CD4-positive, alpha-beta T cell (primary cell): ENCODE data around the gene SH3BP1. TPM values are rescaled to one million over a fixed set of nuclear protein-coding genes. Genes with fewer than 3 reads are reported as not detected.

ENCODE experiments used
- ATAC-seq: fragments of 200-7000 bp; cut with Tn5 transposase; one replicate; pipeline ENCODE4 v1.10.0; 2022; ENCODE audit warnings: mild to moderate bottlenecking; ENCODE audit not compliant: poor library complexity
- CTCF ChIA-PET: fragments of 350-600 bp; sonication (Branson Sonifier 250); formaldehyde crosslinking; loops from one replicate; lab custom pipeline; 2021; ENCODE audit warnings: antibody characterized with exemption, inconsistent platforms; lab: Charles Lee
- POLR2A ChIA-PET: fragments of 350-600 bp; sonication (Branson Sonifier 250); formaldehyde crosslinking; loops from one replicate; lab custom pipeline; 2021; ENCODE audit warnings: antibody characterized with exemption, inconsistent platforms; lab: Charles Lee
- DNase-seq, 14 experiments: peaks; one replicate each; pipeline ENCODE4 v3.0.0-alpha.2; 2013 to 2020; ENCODE audit warnings: mixed read lengths in 2 of 14
- H3K27ac ChIP-seq, 2 donors: one replicate each; pipeline versions ENCODE4 v1.5.1 to v1.7.0; 2013; ENCODE audit warnings: low read length in 2 of 2, low read depth in 1 of 2, mild to moderate bottlenecking in 1 of 2
- H3K27me3 ChIP-seq, 2 experiments: 1 replicate in 1 of 2; 2 replicates in 1 of 2; pipeline versions ENCODE4 v1.6.1 to v1.7.0; 2013; ENCODE audit warnings: low read length in 2 of 2, control low read depth in 1 of 2, mild to moderate bottlenecking in 1 of 2, moderate library complexity in 1 of 2; ENCODE audit not compliant: insufficient read depth in 2 of 2, control insufficient read depth in 1 of 2
- H3K36me3 ChIP-seq: one replicate; pipeline ENCODE4 v1.6.1; 2013; ENCODE audit warnings: low read length, control low read depth; ENCODE audit not compliant: insufficient read depth
- H3K4me1 ChIP-seq: one replicate; pipeline ENCODE4 v1.6.1; 2013; ENCODE audit warnings: low read length, control low read depth; ENCODE audit not compliant: insufficient read depth
- H3K4me3 ChIP-seq: one replicate; pipeline ENCODE4 v1.5.1; 2013; ENCODE audit warnings: mild to moderate bottlenecking, low read length, moderate library complexity
- H3K9me3 ChIP-seq, 2 experiments: 1 replicate in 1 of 2; 2 replicates in 1 of 2; pipeline versions ENCODE4 v1.6.1 to v1.7.0; 2013; ENCODE audit warnings: low read length in 2 of 2, mild to moderate bottlenecking in 2 of 2, control low read depth in 1 of 2, moderate library complexity in 1 of 2; ENCODE audit not compliant: control insufficient read depth in 1 of 2, insufficient read depth in 1 of 2
- H3K27ac Mint-ChIP-seq: one replicate; pipeline ENCODE4 v1.8.0; 2020; ENCODE audit warnings: mixed read lengths
- H3K27me3 Mint-ChIP-seq: one replicate; pipeline ENCODE4 v1.8.0; 2021; ENCODE audit warnings: mixed read lengths
- H3K36me3 Mint-ChIP-seq: one replicate; pipeline ENCODE4 v1.8.0; 2021; ENCODE audit warnings: low read depth, mixed read lengths
- H3K4me1 Mint-ChIP-seq: one replicate; pipeline ENCODE4 v1.8.0; 2021; ENCODE audit warnings: low read depth, mixed read lengths
- H3K4me3 Mint-ChIP-seq: one replicate; pipeline ENCODE4 v1.8.0; 2020; ENCODE audit warnings: mild to moderate bottlenecking, mixed read lengths
- H3K9me3 Mint-ChIP-seq: one replicate; pipeline ENCODE4 v1.8.0; 2020; ENCODE audit warnings: mixed read lengths
- CTCF ChIP-seq: fragments of 200-600 bp; IDR thresholded peaks from one replicate; pipeline ENCODE4 v1.8.0; 2022; ENCODE audit warnings: antibody characterized with exemption, mild to moderate bottlenecking
- intact Hi-C, 2 experiments: fragments of 100-400 bp; cut with DNase I in 1 of 2; cut with micrococcal nuclease in 1 of 2; formaldehyde crosslinking; loops; one replicate each; pipeline versions ENCODE4 v1.15.1 to v1.9.0; 2023 to 2025; cut with DNase I, micrococcal nuclease
- total RNA-seq, 174 experiments: library from RNA in 2 of 174; stranded (reverse) in 2 of 174; gene quantifications; one replicate each; pipeline ENCODE4 v1.2.3 and lab custom pipeline; 2021 to 2026

The SH3BP1 gene
- total RNA-seq, 2 experiments from 2014 or later: 46.9 to 49.0 TPM

DNA sequence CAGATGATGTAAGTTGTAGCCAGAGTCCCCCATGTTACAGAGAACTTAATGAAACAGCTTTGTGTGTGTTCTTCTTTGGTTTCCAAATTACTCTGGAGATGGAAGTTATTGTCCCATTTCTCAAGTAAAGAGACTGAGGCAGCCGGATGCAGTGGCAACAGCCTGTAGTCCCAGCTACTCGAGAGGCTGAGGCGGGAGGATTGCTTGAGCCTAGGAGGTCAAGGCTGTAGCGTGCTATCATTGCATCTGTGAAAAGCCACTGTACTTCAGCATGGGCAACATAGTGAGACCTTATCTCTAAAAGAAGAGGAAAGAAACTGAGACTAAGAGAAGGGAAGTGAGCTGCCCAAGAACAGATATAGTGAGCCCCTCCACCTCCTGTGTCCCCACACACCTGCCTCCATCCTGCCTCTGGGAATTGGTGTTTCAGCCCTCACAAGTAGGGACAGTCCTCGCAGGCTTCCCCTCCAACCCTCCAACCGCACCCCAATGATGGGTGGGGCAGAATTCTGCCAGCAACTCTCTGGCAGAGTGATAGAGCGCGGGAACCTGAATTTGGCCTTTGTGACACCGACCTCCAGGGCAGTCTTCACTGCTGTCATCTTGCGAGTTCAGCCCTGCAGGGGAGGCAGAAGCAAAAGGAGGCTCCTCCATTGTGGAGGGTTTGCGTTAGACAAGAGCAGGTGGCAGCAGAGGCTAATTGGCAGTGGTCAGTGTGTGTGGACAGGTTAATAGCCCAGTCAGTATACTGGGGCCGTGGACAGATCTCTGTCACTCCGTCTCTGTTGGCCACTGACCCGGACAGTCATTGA is 20.6 kb downstream of the SH3BP1 start:
- Mint-ChIP-seq H3K4me1 (peaks cover 49% of the 10 kb centered on the region), H3K27ac (peak overlapping the region; percentile 61), H3K4me3 (peak overlapping the region; percentile 71), H3K9me3 (no peaks in the 10 kb centered on the region), H3K27me3 (no peaks in the 10 kb centered on the region), H3K36me3 (peaks cover 19% of the 10 kb centered on the region)
- TF ChIP-seq CTCF: no peak
- Histone ChIP-seq H3K27me3 (no peaks in the 10 kb centered on the region), H3K4me3 (peak overlapping the region; percentile 65), H3K36me3 (peaks cover 2% of the 10 kb centered on the region), H3K9me3 (no peaks in the 10 kb centered on the region), H3K4me1 (peaks cover 35% of the 10 kb centered on the region), H3K27ac (no peak overlapping the region)
- POLR2A ChIA-PET: interaction anchor here (1.7 to 9.8 kb wide), 7 partner anchors 14 to 52 kb away, joined by 7 to 256 read pairs (median 43); partner anchors contain the start of genes GGA1, LGALS1 and SH3BP1
- DNase-seq (no peak), ATAC-seq (no peak)
- intact Hi-C loops: loop anchor here (2.0 kb wide), 2 partner anchors 17 to 19 kb away; no protein-coding TSS in a partner anchor
- CTCF ChIA-PET: interaction anchor here (1.5 to 5.6 kb wide), 5 partner anchors 9 to 68 kb away, joined by 4 to 63 read pairs (median 15); no protein-coding TSS in a partner anchor

DNA sequence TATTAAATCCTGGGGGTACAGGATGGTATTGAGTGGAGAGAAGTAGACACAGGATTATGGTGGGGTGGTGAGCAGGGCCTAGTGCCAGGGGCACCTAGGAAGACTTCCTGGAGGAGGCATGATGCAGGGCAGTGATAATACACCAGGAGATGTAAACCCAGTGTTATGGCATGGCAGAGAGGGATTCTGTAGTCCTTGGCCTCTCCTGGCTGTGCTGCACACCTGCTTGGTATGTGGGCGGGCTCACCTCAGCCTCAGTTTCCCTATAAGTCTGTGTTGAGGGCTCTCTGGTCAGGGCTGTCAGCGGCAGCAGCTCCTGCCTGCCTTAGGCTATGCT is 21.2 kb downstream of the SH3BP1 start:
- Mint-ChIP-seq H3K4me1 (peaks cover 49% of the 10 kb centered on the region), H3K4me3 (peak overlapping the region; percentile 54), H3K27me3 (no peaks in the 10 kb centered on the region), H3K27ac (no peak overlapping the region), H3K9me3 (no peaks in the 10 kb centered on the region), H3K36me3 (peaks cover 19% of the 10 kb centered on the region)
- no peak overlapping the region for H3K4me3 ChIP-seq
- H3K9me3 ChIP-seq: no peaks in the 10 kb centered on the region
- CTCF ChIA-PET: interaction anchor here (1.5 to 5.6 kb wide), 4 partner anchors 9 to 21 kb away, joined by 4 to 63 read pairs (median 20); no protein-coding TSS in a partner anchor
- ATAC-seq (no peak), DNase-seq (no peak)
- no peaks in the 10 kb centered on the region for H3K27me3 ChIP-seq
- no peak overlapping the region for H3K27ac ChIP-seq
- POLR2A ChIA-PET: interaction anchor here (0.9 to 9.8 kb wide), 5 partner anchors 13 to 33 kb away, joined by 4 to 256 read pairs (median 7); partner anchors contain the start of genes LGALS1 and NOL12
- peaks cover 7% of the 10 kb centered on the region for H3K36me3 ChIP-seq
- intact Hi-C loops: loop anchor here (1.0 kb wide), 1 partner anchor 21 kb away; no protein-coding TSS in a partner anchor
- TF ChIP-seq CTCF: no peak
- H3K4me1 ChIP-seq: peaks cover 35% of the 10 kb centered on the region

DNA sequence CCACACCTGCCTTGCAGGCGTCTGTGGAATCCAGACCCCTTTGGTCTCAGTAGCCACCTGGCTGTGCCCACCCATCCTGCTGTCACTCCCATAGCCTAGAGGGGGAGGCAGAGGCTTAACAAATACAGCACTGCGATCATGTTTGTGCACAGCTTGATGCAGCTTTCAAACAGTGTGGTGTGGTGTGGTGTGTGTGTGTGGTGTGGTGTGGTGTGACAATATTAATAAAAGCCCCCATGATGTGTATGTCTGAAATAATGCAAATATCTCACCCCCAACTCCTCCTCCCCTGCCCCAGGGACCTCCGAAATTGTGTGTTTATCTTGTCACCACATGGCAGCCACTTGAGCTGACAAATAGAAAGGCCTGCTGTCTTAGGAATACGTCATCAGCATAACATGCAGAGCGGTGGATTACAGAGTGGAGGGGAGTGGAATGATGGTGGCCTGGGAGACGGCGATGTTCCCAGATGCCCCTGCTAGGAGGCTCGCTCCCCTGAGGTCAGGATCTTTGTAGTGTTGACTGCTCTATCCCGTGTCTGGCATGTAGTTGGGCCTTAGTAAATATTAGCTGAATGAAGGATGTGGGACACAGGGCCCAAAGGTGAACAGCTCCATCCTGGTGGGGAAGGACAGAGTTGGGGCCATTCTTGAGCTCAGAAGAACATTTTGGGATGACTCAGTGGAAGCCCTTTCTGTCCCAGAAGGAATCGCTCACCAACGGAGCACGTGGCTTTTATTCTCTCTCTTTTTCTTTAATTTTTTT is 21.9 kb downstream of the SH3BP1 start:
- Mint-ChIP-seq H3K27ac (no peak overlapping the region), H3K27me3 (no peaks in the 10 kb centered on the region), H3K4me1 (peaks cover 45% of the 10 kb centered on the region), H3K36me3 (peaks cover 15% of the 10 kb centered on the region), H3K9me3 (no peaks in the 10 kb centered on the region), H3K4me3 (peak overlapping the region; percentile 66)
- POLR2A ChIA-PET: interaction anchor here (0.6 to 9.8 kb wide), 8 partner anchors 12 to 1506 kb away, joined by 3 to 256 read pairs (median 4); partner anchors contain the start of genes LGALS1 and NOL12
- peaks cover 35% of the 10 kb centered on the region for H3K4me1 ChIP-seq
- ATAC-seq (no peak), DNase-seq (peak in 6 of 14 experiments; percentile 10 to 65 (median 40))
- H3K27me3 ChIP-seq: no peaks in the 10 kb centered on the region
- TF ChIP-seq CTCF: no peak
- H3K27ac ChIP-seq: no peak overlapping the region
- peaks cover 13% of the 10 kb centered on the region for H3K36me3 ChIP-seq
- no peaks in the 10 kb centered on the region for H3K9me3 ChIP-seq
- intact Hi-C loops: loop anchor here (1.0 kb wide), 1 partner anchor 20 kb away; no protein-coding TSS in a partner anchor
- CTCF ChIA-PET: interaction anchor here (0.7 to 5.6 kb wide), 8 partner anchors 8 to 1646 kb away, joined by 3 to 63 read pairs (median 4); no protein-coding TSS in a partner anchor
- no peak overlapping the region for H3K4me3 ChIP-seq
